Sigmoid colon (tissue), 7 donors: ENCODE data around the gene CLMP. TPM values are rescaled to one million over a fixed set of nuclear protein-coding genes. Genes with fewer than 3 reads are reported as not detected.

Experiments used
- DNase-seq: peaks from one replicate; pipeline ENCODE4 v3.0.0-alpha.2; 2019
- H3K27ac ChIP-seq, 4 donors: fragments of 200-600 bp; sonication (generic); one replicate each; pipeline ENCODE4 v1.5.1; 2016 to 2019; ENCODE audit warnings: mild to moderate bottlenecking in 1 of 4
- H3K27me3 ChIP-seq, 3 donors: fragments of 200-600 bp; sonication (generic); one replicate each; pipeline ENCODE4 v1.5.1; 2019; ENCODE audit warnings: mild to moderate bottlenecking in 1 of 3
- H3K36me3 ChIP-seq, 4 donors: fragments of 200-600 bp; sonication (generic); one replicate each; pipeline ENCODE4 v1.5.1; 2016 to 2019
- H3K4me1 ChIP-seq, 4 donors: fragments of 200-600 bp; sonication (generic); one replicate each; pipeline ENCODE4 v1.5.1; 2017 to 2019
- H3K4me3 ChIP-seq, 4 donors: fragments of 200-600 bp; sonication (generic); one replicate each; pipeline ENCODE4 v1.5.1; 2017 to 2019; ENCODE audit warnings: mild to moderate bottlenecking in 2 of 4, moderate library complexity in 1 of 4
- H3K9me3 ChIP-seq, 4 donors: fragments of 200-600 bp in 3 of 4; sonication (generic) in 3 of 4; one replicate each; pipeline versions ENCODE4 v1.5.1 to v1.6.1; 2013 to 2019
- EP300 ChIP-seq, 4 donors: sonication (generic); formaldehyde crosslinking; IDR thresholded peaks; one replicate each; pipeline ENCODE4 v1.6.1; 2017; ENCODE audit warnings: antibody characterized with exemption in 4 of 4
- POLR2A ChIP-seq, 2 donors: fragments of 450-650 bp; IDR thresholded peaks; one replicate each; pipeline ENCODE4 v1.6.1; 2016; ENCODE audit warnings: antibody characterized with exemption in 2 of 2, mild to moderate bottlenecking in 2 of 2, moderate library complexity in 2 of 2
- POLR2AphosphoS5 ChIP-seq, 4 donors: sonication (generic); formaldehyde crosslinking; IDR thresholded peaks; one replicate each; pipeline ENCODE4 v1.6.1; 2017; ENCODE audit warnings: antibody characterized with exemption in 4 of 4
- WGBS, 2 donors: extraction: QIAGEN DNeasy Blood & Tissue Kit; methylation state at CpG; one replicate each; pipeline ENCODE4 v1.1.7; 2013; 5-methylcytosine and 5-hydroxymethylcytosine counted together
- intact Hi-C: fragments of 100-400 bp; cut with DNase I; formaldehyde crosslinking; loops from one replicate; pipeline ENCODE4 v1.15.1; 2023
- polyA plus RNA-seq, 3 donors: library from polyadenylated mRNA; stranded (reverse); fragments of 200-250 nt; gene quantifications; one replicate each; pipeline ENCODE4 v1.2.3, GENCODE V29; 2013
- total RNA-seq, 4 donors: library from RNA; depleted of rRNA; stranded (reverse); fragments of >200 nt; gene quantifications; one replicate each; pipeline ENCODE4 v1.1.0, GENCODE V29; 2016
- TF ChIP-seq, protein P1 (sequence below), 4 experiments: fragments of 450-650 bp in 3 of 4; fragments of 200-600 bp in 1 of 4; IDR thresholded peaks; one replicate each; pipeline ENCODE4 v1.5.1; 2016 to 2019; ENCODE audit warnings: antibody characterized with exemption in 4 of 4, mild to moderate bottlenecking in 3 of 4, moderate library complexity in 2 of 4
- donor health status: healthy with polysubstance abuse.
- donor health status: Bipolar disorder and iron deficiency.
- donor health status: healthy.

The CLMP gene
- total and polyA plus RNA-seq, 7 donors, result 1.4 to 180 (median 104) TPM

DNA sequence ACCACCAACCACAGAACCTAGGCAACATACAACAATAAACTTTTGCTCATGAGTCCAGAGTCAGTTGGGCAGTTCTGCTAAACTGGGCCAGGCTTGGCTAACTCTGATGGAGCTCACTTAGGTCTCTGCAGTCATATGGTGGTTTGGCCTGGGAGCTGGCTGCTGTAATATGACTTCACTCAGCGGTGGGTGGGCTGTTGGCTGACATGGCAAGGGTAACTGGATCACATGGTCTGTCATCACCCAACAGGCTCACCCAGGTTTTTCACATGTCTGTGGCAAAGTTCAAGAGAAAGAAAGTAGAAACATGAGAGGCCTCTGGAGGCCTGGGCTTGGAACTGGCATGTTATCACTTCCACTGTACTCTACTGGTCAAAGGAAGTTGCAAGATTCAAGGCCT lies 43.2 kb upstream of the CLMP start:
- Histone ChIP-seq H3K4me3 (no peak overlapping the region), H3K27ac (peak overlapping the region in 1 of 4 donors; percentile 35), H3K4me1 (peaks cover 0 to 33% (median 14%) of the 10 kb centered on the region in 4 donors), H3K9me3 (no peaks in the 10 kb centered on the region), H3K27me3 (no peaks in the 10 kb centered on the region), H3K36me3 (no peaks in the 10 kb centered on the region)
- TF ChIP-seq, protein P1, sequence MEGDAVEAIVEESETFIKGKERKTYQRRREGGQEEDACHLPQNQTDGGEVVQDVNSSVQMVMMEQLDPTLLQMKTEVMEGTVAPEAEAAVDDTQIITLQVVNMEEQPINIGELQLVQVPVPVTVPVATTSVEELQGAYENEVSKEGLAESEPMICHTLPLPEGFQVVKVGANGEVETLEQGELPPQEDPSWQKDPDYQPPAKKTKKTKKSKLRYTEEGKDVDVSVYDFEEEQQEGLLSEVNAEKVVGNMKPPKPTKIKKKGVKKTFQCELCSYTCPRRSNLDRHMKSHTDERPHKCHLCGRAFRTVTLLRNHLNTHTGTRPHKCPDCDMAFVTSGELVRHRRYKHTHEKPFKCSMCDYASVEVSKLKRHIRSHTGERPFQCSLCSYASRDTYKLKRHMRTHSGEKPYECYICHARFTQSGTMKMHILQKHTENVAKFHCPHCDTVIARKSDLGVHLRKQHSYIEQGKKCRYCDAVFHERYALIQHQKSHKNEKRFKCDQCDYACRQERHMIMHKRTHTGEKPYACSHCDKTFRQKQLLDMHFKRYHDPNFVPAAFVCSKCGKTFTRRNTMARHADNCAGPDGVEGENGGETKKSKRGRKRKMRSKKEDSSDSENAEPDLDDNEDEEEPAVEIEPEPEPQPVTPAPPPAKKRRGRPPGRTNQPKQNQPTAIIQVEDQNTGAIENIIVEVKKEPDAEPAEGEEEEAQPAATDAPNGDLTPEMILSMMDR (IDR thresholded peaks at IDR 0.05), result no peak
- TF ChIP-seq POLR2AphosphoS5 (IDR thresholded peaks at IDR 0.05) (peak in 1 of 4 donors; percentile 32), EP300 (IDR thresholded peaks at IDR 0.05) (no peak)
- intact Hi-C loops, result no loop called here
- DNase-seq, result peak; percentile 81
- 95% methylated on average over 1 of the region's 1 CpG for WGBS, 2 donors

DNA sequence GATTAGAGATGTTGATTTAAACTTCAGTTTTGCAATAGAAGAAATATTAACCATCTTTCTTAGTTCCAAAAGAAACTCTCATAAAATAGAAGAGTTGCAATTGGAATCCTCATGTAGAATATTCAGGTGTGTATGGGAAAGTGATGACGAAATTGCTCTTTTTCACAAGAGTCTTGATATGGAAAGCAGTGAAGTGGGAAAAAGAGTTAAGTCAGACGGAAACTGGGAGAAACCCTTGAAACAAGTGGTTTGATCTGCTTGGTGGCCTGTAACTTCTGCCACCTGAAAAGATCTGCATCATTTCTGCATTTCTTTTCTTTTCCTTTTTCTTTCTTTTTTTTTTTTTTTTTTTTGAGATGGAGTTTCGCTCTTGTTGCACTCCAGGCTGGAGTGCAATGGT lies 41.8 kb upstream of the CLMP start:
- Histone ChIP-seq H3K4me3 (no peak overlapping the region), H3K36me3 (no peaks in the 10 kb centered on the region), H3K4me1 (peaks cover 0 to 46% (median 21%) of the 10 kb centered on the region in 4 donors), H3K9me3 (no peaks in the 10 kb centered on the region), H3K27ac (no peak overlapping the region), H3K27me3 (no peaks in the 10 kb centered on the region)
- no peak for TF ChIP-seq POLR2AphosphoS5 (IDR thresholded peaks at IDR 0.05)
- TF ChIP-seq POLR2A (IDR thresholded peaks at IDR 0.05), result no peak
- no peak for TF ChIP-seq EP300 (IDR thresholded peaks at IDR 0.05)
- TF ChIP-seq, protein P1 (IDR thresholded peaks at IDR 0.05), result no peak
- DNase-seq, result no peak
- 96 to 97% methylated on average over 3 of the region's 3 CpGs for WGBS, 2 donors
- intact Hi-C loops, result no loop called here

DNA sequence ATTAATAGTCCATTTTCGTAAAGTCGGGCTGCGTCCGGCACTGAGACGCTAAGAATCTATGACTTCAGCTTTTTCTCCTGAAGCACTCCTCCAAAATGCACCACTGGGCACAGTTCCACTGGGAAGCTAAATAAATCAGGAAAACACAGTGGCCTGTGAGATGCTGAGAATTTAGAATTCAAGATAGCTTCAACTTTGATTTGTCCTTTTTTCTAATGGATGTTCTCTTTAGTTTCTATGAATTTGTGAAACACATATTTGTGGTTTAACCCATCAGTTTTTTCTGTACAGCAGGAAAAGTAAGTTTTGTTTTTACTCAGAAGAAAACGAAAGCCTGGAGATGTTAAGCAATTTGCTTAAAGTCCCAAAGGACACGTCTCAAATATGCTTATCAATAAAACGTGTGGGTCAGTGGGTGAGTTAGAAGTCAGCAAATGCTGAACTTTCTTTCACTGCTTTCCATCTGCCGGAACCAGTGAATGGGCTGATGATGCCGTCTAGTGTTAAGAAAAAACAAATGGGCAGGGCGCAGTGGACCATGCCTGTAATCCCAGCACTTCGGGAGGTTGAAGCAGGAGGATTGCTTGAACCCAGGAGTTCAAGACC lies 40.7 kb upstream of the CLMP start:
- TF ChIP-seq, protein P1 (IDR thresholded peaks at IDR 0.05), result no peak
- TF ChIP-seq POLR2AphosphoS5 (IDR thresholded peaks at IDR 0.05) (no peak), EP300 (IDR thresholded peaks at IDR 0.05) (no peak), POLR2A (IDR thresholded peaks at IDR 0.05) (no peak)
- WGBS, 2 donors, result 76 to 78% methylated on average over 12 of the region's 12 CpGs
- DNase-seq, result peak; percentile 71
- no peaks in the 10 kb centered on the region for H3K36me3 ChIP-seq
- intact Hi-C loops, result no loop called here
- H3K4me1 ChIP-seq, result peaks cover 0 to 47% (median 28%) of the 10 kb centered on the region in 4 donors
- no peak overlapping the region for H3K4me3 ChIP-seq
- no peaks in the 10 kb centered on the region for H3K27me3 ChIP-seq
- H3K27ac ChIP-seq, result peak overlapping the region; percentile 6 to 75 (median 68)
- H3K9me3 ChIP-seq, result no peaks in the 10 kb centered on the region

DNA sequence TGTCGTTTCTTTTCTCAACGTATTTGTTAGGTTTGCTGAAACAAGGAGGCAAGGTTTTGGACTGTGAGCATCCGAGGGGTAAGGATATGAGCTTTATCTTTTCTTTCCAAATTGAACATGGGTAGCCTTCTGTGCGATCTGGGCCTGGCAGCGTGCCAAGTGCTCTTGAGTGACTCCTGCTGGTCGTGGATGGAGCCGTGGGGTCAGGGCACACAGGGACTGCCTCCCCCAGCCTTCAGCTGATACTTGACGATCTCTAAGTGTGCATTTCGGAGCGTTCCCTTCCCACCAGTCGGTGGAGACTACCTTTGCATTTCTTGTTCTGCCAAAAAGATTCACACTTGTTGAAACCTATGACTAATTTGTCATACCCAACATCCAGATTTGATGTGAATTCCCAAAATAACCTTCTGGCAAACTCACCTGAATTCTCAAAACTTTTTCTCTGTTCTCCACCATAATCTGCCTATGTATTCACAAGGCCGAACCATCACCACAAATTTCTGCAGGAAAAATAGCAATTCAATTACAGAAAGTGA lies 40.1 kb upstream of the CLMP start:
- H3K27ac ChIP-seq, result peak overlapping the region; percentile 6 to 75 (median 68)
- TF ChIP-seq, protein P1 (IDR thresholded peaks at IDR 0.05), result peak; percentile 42 to 57 (median 54)
- TF ChIP-seq EP300 (IDR thresholded peaks at IDR 0.05) (no peak), POLR2AphosphoS5 (IDR thresholded peaks at IDR 0.05) (peak in 3 of 4 donors; percentile 9 to 77 (median 73)), POLR2A (IDR thresholded peaks at IDR 0.05) (no peak)
- peak; percentile 86 for DNase-seq
- intact Hi-C loops, result no loop called here
- H3K27me3 ChIP-seq, result no peaks in the 10 kb centered on the region
- no peak overlapping the region for H3K4me3 ChIP-seq
- no peaks in the 10 kb centered on the region for H3K36me3 ChIP-seq
- H3K9me3 ChIP-seq, result no peaks in the 10 kb centered on the region
- H3K4me1 ChIP-seq, result peaks cover 0 to 46% (median 28%) of the 10 kb centered on the region in 4 donors
- 68% methylated on average over 12 of the region's 12 CpGs for WGBS, 2 donors
